SK-N-MC (cell line): ENCODE data around the gene STK40.

Experiments
- DNase-seq: peaks from one replicate; pipeline ENCODE4 v3.0.0-alpha.2; 2011; ENCODE audit warnings: low read depth, low spot score
- H3K27ac ChIP-seq: fragments of 200-600 bp; sonication (generic); 2 replicates; pipeline ENCODE4 v1.5.1; 2016; ENCODE audit warnings: mixed run types
- H3K36me3 ChIP-seq: fragments of 200-600 bp; sonication (generic); 2 replicates; pipeline ENCODE4 v1.6.1; 2017; ENCODE audit warnings: antibody characterized with exemption, low read length, mixed read lengths; ENCODE audit not compliant: insufficient read depth
- H3K4me3 ChIP-seq: fragments of 200-600 bp; sonication (generic); 2 replicates; pipeline ENCODE4 v1.5.1; 2016
- H3K9ac ChIP-seq: fragments of 200-600 bp; sonication (generic); 2 replicates; pipeline ENCODE4 v1.8.0; 2017; ENCODE audit warnings: mixed run types, mixed read lengths; ENCODE audit not compliant: insufficient read length
- H3K9me3 ChIP-seq: fragments of 200-600 bp; sonication (generic); 2 replicates; pipeline ENCODE4 v1.6.1; 2017; ENCODE audit warnings: low read depth, mild to moderate bottlenecking, antibody characterized with exemption, low read length, moderate library complexity, mixed read lengths
- EZH2 ChIP-seq: fragments of 200-600 bp; sonication (generic); IDR thresholded peaks from one replicate; pipeline ENCODE4 v1.6.1; 2017; ENCODE audit warnings: antibody characterized with exemption
- FOXP2 ChIP-seq: optimal IDR thresholded peaks from 2 replicates; pipeline ENCODE3; 2011; ENCODE audit warnings: mild to moderate bottlenecking, moderate library complexity; ENCODE audit not compliant: insufficient read depth; ENCODE audit errors: extremely low read length, control extremely low read depth
- POLR2AphosphoS5 ChIP-seq: IDR thresholded peaks from 2 replicates; pipeline ENCODE4 v1.6.1; 2012; ENCODE audit warnings: mild to moderate bottlenecking, low read depth, low read length, borderline replicate concordance

STK40 gene

DNA sequence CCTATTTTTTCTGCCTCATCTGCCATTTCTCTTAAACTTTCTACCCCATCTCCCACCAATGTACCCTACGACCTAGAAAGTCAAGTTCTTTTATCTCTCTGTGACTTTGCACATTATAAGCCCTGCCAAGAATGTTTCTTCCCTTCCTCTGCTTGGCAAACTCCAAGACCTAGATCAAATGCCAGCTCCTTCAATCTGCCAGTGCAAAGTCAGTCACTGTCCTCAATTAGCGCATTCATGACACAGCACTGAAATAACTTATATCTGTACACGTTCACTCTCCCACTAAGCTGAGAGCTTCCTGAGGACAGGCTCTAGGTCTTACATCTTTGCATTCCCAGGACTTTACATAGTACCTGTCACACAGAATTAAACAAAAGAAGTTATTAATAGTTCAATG, 33.4 kb upstream of the STK40 start:
- H3K9me3 ChIP-seq, result no peaks in the 10 kb centered on the region
- TF ChIP-seq POLR2AphosphoS5 (no peak), FOXP2 (no peak), EZH2 (no peak)
- no peak for DNase-seq
- peak overlapping the region; percentile 23 for H3K9ac ChIP-seq
- 0 out of 2 replicates have a peak overlapping the region, but pooled peaks have one; percentile 50 for H3K27ac ChIP-seq
- no peak overlapping the region for H3K4me3 ChIP-seq
- H3K36me3 ChIP-seq, result no peaks in the 10 kb centered on the region

DNA sequence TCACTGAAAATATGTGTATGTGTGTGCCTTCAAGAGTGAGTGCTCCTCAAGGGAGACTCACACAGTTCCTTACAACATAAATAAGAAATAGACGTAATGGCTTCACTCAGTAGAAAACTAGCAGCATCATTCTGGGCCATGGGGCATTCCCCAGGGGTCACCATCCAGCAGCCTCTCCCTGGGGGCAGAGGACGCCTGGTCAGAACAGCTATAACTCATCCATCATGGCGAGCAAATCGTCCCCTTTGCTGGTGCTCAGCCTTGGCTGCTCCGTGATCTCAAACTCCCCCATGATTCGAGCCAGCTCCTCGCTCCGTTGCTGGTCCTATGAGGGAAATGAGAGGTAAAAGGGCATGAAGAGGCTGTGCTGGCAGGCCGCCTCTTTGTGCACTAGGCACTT, 32.2 kb upstream of the STK40 start:
- Histone ChIP-seq H3K4me3 (no peak overlapping the region), H3K36me3 (no peaks in the 10 kb centered on the region), H3K27ac (0 out of 2 replicates have a peak overlapping the region, but pooled peaks have one; percentile 7), H3K9ac (no peak overlapping the region), H3K9me3 (no peaks in the 10 kb centered on the region; the same call in 1 of the 2 replicates)
- TF ChIP-seq EZH2 (no peak), FOXP2 (no peak), POLR2AphosphoS5 (no peak)
- no peak for DNase-seq

DNA sequence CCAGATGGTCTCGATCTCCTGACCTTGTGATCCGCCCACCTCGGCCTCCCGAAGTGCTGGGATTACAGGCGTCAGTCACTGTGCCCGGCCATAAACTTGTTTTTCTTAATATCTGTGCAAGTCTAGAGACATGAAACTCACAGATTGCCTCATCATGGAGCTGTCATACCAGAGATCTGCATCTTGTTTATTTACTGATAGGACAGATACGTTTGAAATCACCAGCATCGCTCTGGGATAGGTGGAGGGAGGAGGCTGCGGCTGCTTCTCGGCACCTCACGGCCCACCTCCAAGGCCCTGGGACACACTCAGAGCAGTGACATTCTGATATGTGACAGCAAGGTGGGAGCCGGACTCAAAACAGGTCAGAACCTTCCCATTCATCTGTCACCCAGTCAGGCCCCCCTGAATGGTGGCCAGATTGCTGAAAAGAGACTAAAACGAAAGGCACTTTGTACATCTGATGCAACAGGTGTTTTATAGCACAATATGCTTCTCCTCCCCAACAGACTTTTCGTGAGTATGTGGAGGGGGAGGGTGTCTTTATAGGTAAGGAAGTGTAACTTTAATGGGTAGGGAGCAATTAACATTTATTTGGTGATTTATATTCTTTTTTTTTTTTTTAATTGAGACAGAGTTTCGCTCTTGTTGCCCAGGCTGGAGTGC, 30.1 kb upstream of the STK40 start:
- H3K4me3 ChIP-seq, result no peak overlapping the region
- TF ChIP-seq EZH2 (no peak), POLR2AphosphoS5 (no peak), FOXP2 (no peak)
- no peak overlapping the region for H3K9ac ChIP-seq
- no peaks in the 10 kb centered on the region for H3K36me3 ChIP-seq
- H3K27ac ChIP-seq, result no peak overlapping the region
- no peaks in the 10 kb centered on the region; the same call in 1 of the 2 replicates for H3K9me3 ChIP-seq
- DNase-seq, result no peak

DNA sequence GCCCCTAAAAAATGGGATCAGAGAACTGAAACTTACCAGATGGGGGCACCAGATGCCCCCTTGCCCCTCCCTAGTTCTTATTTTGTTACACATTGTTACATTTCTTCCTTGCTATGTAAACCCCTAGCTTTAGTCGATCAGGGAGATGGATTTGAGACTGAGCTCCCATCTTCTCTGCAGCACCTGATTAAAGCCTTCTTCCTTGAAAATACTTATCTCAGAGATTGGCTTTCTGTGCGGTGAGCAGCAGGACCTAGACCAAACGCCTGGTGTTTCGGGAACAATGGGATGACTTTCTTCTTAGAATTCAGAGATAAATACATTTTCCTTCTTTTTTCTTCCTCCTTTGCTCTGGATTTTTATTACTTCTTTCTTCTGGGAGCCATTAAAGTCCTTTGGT, 28.7 kb upstream of the STK40 start:
- no peak for DNase-seq
- no peaks in the 10 kb centered on the region; the same call in 1 of the 2 replicates for H3K9me3 ChIP-seq
- H3K4me3 ChIP-seq, result no peak overlapping the region
- no peak overlapping the region for H3K9ac ChIP-seq
- H3K36me3 ChIP-seq, result no peaks in the 10 kb centered on the region
- H3K27ac ChIP-seq, result no peak overlapping the region
- no peak for TF ChIP-seq FOXP2
- no peak for TF ChIP-seq POLR2AphosphoS5
- no peak for TF ChIP-seq EZH2

DNA sequence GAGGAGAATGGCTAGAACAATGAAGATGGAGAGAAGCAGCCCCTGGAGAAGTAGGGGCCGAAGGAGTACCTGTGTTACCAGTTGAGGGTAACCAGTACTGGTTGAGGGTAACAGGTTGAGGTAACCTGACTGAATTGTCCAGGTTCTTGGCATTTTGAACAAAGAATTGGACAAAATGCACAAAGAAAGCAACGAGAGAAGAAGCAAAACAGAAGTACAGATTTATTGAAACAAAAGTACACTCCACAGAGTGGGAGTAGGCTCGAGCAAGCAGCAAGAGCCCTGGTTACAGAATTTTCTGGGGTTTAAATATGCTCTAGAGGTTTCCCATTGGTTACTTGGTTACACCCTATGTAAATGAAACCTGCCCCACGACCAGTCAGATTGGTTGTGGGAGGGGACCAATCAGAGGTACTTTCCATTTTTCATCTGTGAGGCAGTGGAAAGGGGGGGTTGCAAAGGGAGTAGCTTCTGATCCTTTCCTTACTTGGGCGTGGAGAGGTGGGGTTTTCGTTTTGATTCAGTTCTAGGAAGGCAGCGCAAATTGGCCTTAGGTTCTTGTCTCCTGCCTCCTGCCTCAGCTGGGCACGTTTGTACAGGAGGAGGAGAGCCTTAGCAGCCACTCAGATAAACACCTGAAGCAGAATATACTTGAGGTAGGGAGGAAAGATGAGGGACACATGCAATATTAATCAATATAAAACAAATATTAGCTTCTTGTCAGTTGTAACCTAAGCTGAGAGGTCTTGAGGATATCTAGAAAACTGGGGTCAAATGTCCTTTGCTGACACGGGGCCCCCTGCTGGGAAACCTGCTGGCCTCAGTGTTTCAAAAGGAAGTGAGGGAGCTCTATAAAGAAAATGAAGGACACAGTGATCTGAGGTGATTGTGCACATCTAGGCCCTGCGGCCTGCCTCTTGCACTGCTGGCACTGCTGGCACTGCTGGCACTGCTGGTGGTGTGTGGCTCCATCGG, 26.2 kb upstream of the STK40 start:
- Histone ChIP-seq H3K9me3 (no peaks in the 10 kb centered on the region; the same call in 1 of the 2 replicates), H3K9ac (no peak overlapping the region), H3K4me3 (no peak overlapping the region), H3K27ac (no peak overlapping the region), H3K36me3 (no peaks in the 10 kb centered on the region)
- TF ChIP-seq POLR2AphosphoS5 (no peak), FOXP2 (no peak), EZH2 (no peak)
- no peak for DNase-seq

DNA sequence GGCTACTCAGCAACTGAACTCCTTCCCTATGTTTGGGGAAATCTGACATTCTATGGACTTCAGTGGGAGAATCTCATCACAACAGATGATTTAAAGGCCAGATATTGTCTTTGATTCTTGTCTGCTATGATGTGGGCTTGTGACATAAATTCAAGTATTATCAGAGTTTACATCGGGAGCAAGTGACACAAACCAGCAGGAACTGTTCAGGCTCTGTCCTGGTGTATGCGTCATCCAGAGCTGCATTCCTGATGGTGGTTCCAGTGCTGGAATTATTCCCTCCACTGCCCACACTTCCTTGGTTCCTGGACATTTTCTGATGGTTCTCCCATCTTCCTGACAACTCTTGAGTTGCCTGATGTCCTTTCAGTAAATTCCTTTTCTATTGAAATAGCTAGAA, 22.8 kb upstream of the STK40 start:
- Histone ChIP-seq H3K9ac (no peak overlapping the region), H3K9me3 (no peaks in the 10 kb centered on the region; the same call in 1 of the 2 replicates), H3K4me3 (no peak overlapping the region), H3K36me3 (no peaks in the 10 kb centered on the region), H3K27ac (peak overlapping the region; percentile 71)
- no peak for TF ChIP-seq EZH2
- DNase-seq, result no peak

DNA sequence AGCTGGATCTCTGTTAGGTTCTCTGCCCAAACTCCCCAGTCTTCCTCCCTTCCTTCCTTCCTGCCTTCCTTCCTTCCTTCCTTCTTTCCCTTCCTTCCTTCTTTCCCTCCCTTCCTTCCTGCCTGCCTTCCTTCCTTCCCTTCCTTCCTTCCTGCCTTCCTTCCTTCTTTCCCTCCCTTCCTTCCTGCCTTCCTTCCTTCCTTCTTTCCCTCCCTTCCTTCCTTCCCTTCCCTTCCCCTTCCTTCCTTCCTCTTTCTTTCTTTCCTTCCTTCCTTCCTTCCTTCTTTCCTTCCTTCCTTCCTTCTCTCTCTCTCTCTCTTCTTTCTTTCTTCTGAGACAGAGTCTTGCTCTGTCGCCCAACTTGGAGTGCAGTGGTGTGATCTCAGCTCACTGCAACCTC, 20.7 kb upstream of the STK40 start:
- TF ChIP-seq POLR2AphosphoS5, result no peak
- TF ChIP-seq EZH2, result no peak
- TF ChIP-seq FOXP2, result no peak
- no peaks in the 10 kb centered on the region for H3K36me3 ChIP-seq
- H3K4me3 ChIP-seq, result no peak overlapping the region
- H3K27ac ChIP-seq, result peak overlapping the region; percentile 93
- no peaks in the 10 kb centered on the region for H3K9me3 ChIP-seq
- H3K9ac ChIP-seq, result no peak overlapping the region
- no peak for DNase-seq

DNA sequence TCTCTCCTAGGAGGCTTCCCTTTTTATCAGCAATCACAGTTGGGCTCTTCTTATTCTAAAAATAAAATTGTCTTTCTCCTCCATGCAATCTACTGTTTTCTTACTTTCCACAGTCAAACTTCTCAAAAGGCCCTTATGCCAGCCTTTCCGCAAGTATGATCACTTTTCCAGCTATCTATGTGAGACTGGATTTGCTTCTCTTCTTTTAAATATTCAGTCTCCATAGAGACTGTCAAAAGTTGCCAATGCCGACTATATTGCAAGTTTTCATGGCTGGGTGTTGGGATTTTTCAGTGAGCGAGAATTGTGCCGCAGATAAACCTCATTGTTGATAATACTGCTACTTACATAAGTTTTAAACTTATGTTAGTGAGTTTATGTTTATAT, 16.8 kb upstream of the STK40 start:
- DNase-seq, result no peak
- no peaks in the 10 kb centered on the region for H3K36me3 ChIP-seq
- peak overlapping the region; percentile 96 for H3K27ac ChIP-seq
- H3K4me3 ChIP-seq, result no peak overlapping the region
- TF ChIP-seq FOXP2 (no peak), POLR2AphosphoS5 (no peak), EZH2 (no peak)
- H3K9me3 ChIP-seq, result no peaks in the 10 kb centered on the region
- H3K9ac ChIP-seq, result peak overlapping the region; percentile 45
